Right cardiac atrium (tissue), 5 donors: ENCODE results near the gene NXPH4. TPM values are rescaled to one million over a fixed set of nuclear protein-coding genes. Genes with fewer than 3 reads are reported as not detected.

ENCODE experiments used
- ATAC-seq, 2 donors: fragments of 200-7000 bp; cut with Tn5 transposase; one replicate each; pipeline versions ENCODE4 v1.8.0 to v1.9.1; 2020; ENCODE audit warnings: moderate library complexity in 2 of 2, mild to moderate bottlenecking in 1 of 2
- DNase-seq, 3 donors: peaks; one replicate each; pipeline ENCODE4 v3.0.0-alpha.2; 2020
- H3K27ac ChIP-seq: one replicate; pipeline ENCODE4 v1.5.1; 2013; ENCODE audit warnings: mild to moderate bottlenecking, low read length, control low read depth, moderate library complexity
- H3K27me3 ChIP-seq: one replicate; pipeline ENCODE4 v1.6.1; 2013; ENCODE audit not compliant: control insufficient read depth, insufficient read depth
- H3K4me1 ChIP-seq: one replicate; pipeline ENCODE4 v1.6.1; 2013; ENCODE audit warnings: low read length; ENCODE audit not compliant: control insufficient read depth, insufficient read depth
- H3K4me3 ChIP-seq: one replicate; pipeline ENCODE4 v1.5.1; 2013; ENCODE audit warnings: low read length, control low read depth
- H3K9me3 ChIP-seq: one replicate; pipeline ENCODE4 v1.6.1; 2013; ENCODE audit warnings: low read length; ENCODE audit not compliant: control insufficient read depth
- WGBS: extraction: QIAGEN DNeasy Blood & Tissue Kit; methylation state at CpG from one replicate; pipeline ENCODE4 v1.1.7; 2013; 5-methylcytosine and 5-hydroxymethylcytosine counted together
- intact Hi-C, 4 donors: fragments of 100-400 bp; cut with DNase I; formaldehyde crosslinking; loops; one replicate each; pipeline versions ENCODE4 v1.11.0 to v1.14.0; 2022 to 2023
- polyA plus RNA-seq: library from polyadenylated mRNA; stranded (reverse); fragments of 200-250 nt; gene quantifications from one replicate; pipeline ENCODE4 v1.2.3, GENCODE V29; 2013
- total RNA-seq, 4 donors: library from RNA; stranded (reverse); fragmentation: NEBNext Ultra II Directional; extraction: Animal tissue kit (Norgen Biotek cat#: 25700); gene quantifications; one replicate each; pipeline ENCODE4 v1.2.1, GENCODE V29; 2021
- donor health status: healthy with polysubstance abuse.
- donor health status: DM: no; HTN: yes; CAD: no.
- donor health status: DM: no; HTN: no; CAD: no.
- donor health status: DM: no; HTN: yes; CAD: no; lungs with severe emphysema.
- donor health status: DM: yes; HTN: yes; CAD: no.

Gene NXPH4
- total and polyA plus RNA-seq, 5 donors = 0.11 to 1.2 (median 0.34) TPM; not detected in 1

DNA sequence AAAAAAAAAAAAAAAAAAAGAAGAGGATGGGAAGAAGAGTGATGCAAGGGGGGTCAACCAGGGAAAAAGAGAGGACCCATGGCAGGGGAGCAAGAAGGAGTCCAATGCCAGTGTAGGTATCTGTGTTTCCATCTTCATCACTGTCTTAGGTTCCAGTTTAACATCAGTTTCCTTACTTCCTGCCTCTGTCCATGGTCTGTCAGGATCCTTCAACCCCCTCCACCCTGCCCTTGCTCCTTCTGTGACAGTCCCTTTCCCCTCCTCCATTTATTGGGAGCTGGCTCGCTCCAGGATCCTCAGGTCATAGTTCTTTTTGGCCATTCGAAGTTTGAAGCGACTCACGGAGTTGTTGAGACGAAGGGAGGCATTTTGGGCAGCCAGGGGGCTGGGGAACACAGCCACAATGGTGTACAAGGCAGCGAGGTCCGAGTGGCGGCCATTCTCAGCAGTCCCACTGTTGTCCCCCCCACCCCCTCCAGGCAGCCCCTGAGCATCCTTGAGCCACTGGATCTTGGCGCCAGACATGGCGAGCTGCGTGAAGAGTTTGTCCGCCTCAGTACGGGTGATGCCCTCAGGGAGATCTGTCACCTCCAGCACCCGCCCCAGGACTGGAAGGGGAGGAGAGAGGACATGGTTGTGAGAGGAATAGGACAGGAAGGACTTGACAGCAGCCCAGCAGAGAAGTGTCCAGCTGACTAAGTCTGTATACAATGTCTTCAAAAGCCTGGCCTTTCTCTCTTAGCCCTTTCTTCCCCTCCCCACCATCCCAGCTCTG lies 38.1 kb downstream of the NXPH4 start:
- Histone ChIP-seq H3K9me3 (no peaks in the 10 kb centered on the region), H3K27me3 (no peaks in the 10 kb centered on the region), H3K4me1 (no peaks in the 10 kb centered on the region), H3K4me3 (no peak overlapping the region), H3K27ac (no peak overlapping the region)
- no peak for DNase-seq
- intact Hi-C loops = no loop called here
- WGBS = 89% methylated on average over 14 of the region's 14 CpGs
- no peak for ATAC-seq

DNA sequence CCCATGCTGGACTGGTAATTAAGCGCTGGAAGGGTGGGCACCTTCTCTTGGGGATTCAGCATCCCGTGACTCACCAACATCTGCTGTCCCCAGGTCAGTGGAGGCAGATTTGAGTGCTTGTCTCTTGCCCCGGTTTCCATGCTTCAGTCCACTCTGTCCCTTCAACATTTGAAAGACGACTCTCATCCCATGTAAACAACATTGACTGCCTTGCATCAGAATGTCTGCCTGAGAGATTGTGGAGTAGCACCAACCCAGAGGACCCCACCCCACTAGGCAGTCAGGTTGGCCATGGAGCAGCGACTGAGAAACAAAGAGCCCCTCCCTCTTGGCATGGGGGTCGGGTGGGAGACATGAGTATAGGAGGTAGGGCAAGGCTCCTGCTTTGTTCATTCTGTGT lies 39.3 kb downstream of the NXPH4 start:
- Histone ChIP-seq H3K4me1 (peaks cover 3% of the 10 kb centered on the region), H3K4me3 (no peak overlapping the region), H3K27me3 (no peaks in the 10 kb centered on the region), H3K27ac (no peak overlapping the region), H3K9me3 (no peaks in the 10 kb centered on the region)
- DNase-seq (no peak), ATAC-seq (no peak)
- WGBS = 88% methylated on average over 6 of the region's 6 CpGs
- intact Hi-C loops = no loop called here

DNA sequence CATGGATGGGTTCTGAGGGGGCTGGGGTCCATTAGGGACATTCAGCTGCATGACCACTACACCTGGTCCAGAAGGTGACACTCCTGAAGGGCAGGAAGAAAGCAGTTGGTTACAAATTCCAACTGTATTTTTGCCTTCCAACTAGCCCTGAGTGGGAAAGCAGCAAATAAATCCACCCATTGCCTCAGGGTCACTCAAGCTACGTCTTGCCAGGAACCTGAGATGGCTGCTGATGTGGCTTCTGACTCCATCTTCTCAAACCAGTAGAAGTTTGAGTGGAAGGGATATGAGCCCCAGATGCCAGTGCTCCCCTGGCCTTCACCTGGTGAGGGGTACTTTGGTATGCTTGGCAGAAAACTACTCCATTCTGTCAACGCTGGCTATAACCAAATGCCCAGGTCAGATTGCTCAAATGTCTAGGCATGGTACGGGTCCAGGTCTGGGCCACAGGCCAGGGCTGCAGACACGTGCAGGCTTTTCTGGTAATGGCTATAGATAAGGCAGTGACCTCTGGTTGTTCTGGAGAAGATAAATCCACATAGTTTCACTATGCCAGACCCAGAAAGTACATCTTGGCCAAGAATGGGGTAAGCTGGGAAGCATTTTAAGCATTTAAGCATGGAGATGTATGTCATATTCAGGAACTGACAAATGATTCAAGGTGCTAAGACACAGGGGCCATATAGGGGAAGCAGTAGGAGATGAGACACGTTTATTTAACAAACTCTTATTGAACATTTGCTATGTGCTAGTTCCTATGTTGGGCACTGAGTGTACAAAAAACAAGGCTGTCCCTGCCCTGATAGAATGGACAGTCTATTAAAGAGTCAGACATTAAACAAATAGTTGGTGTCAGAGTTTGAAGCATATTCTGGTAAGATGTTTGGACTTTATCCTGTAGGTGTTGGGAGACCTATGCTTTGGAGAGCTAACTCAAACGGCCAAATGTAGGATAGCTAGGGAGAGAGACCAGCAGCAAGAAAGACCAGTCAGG lies 42.7 kb downstream of the NXPH4 start:
- DNase-seq (peak; percentile 39 to 80 (median 79)), ATAC-seq (peak; percentile 68)
- Histone ChIP-seq H3K27me3 (no peaks in the 10 kb centered on the region), H3K4me1 (peaks cover 3% of the 10 kb centered on the region), H3K4me3 (no peak overlapping the region), H3K9me3 (no peaks in the 10 kb centered on the region), H3K27ac (peak overlapping the region; percentile 63)
- intact Hi-C loops = no loop called here
- 51% methylated on average over 6 of the region's 6 CpGs for WGBS

DNA sequence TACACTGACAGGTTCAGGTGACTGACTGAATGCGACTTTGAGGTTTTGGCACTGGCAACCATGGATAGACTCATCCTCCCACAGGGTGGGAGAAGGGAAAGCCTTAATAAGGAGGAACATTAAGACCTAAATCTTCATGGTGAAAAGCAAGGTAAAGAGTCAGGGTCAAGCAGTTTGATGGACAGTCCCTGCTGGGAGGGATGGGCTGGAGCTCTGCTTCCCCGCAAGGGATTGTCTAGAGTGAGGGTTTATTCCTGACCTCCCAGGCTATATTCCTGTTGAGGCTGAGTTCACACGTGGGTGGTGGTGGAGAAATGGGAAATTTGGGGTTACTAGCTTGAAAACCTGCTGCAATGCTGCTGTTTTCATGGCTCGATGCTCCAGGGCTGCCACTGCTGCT lies 43.8 kb downstream of the NXPH4 start:
- DNase-seq (no peak), ATAC-seq (no peak)
- intact Hi-C loops = no loop called here
- H3K9me3 ChIP-seq = no peaks in the 10 kb centered on the region
- H3K4me3 ChIP-seq = no peak overlapping the region
- H3K4me1 ChIP-seq = peaks cover 3% of the 10 kb centered on the region
- H3K27me3 ChIP-seq = no peaks in the 10 kb centered on the region
- peak overlapping the region; percentile 31 for H3K27ac ChIP-seq
- 83% methylated on average over 4 of the region's 4 CpGs for WGBS

DNA sequence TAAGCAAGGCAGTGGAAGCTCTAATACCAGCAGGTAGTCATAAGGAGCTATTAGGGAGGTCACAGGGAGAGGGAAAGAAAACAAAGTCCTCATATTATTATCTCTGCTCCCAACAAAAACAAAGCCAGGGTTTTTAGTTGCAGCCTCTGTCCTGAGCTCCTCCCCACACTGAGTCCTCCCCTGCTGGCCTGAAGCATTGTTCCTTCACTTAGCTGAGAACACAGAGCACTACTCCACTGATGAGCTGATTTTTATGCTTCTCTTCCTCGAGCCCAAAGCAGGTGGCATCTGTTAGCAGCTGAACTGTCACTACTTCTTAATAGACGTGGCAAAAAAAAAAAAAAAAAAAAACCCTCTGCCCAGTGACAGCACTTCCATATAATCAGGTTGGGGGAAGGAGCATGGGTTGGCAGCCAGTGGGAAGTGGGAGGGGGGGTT lies 44.9 kb downstream of the NXPH4 start:
- Histone ChIP-seq H3K4me1 (peaks cover 3% of the 10 kb centered on the region), H3K27ac (peak overlapping the region; percentile 65), H3K9me3 (no peaks in the 10 kb centered on the region), H3K27me3 (no peaks in the 10 kb centered on the region), H3K4me3 (no peak overlapping the region)
- peak; percentile 16 to 58 for ATAC-seq
- WGBS = 52% methylated on average over 2 of the region's 2 CpGs
- no peak for DNase-seq
- intact Hi-C loops = no loop called here

DNA sequence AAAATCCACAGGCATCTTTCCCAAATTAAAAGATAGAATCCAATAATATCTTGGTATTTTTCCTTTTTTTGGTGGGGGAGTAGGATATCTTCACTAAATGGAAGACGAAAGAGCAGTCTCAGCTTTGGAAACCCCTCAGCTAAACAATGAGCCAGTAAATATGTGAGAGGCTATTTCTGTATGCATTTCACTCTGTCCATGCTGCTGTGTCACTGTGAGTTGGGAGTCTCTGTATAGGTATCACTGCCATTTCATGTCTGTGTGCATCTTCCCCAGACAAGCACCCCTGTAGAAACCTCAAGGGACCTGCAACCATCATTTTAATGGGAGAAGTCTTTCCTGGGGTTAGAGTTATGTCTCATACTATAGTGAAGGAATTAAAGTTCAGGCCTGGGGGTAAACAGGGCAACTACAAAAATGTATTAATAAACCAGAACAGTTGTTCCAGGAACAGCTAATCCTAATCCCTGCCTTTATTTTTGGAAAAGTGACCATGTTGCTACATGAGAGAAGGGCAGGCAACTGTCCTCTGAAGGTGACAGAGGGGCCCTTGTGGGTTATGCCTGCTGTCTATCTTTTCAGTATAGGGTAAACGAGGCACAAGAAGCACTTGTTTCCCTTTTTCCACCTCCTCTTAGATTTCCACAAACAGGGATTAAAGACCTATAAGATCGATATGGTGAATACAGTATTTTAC lies 45.7 kb downstream of the NXPH4 start:
- 76% methylated on average over 3 of the region's 3 CpGs for WGBS
- Histone ChIP-seq H3K4me3 (no peak overlapping the region), H3K27me3 (no peaks in the 10 kb centered on the region), H3K4me1 (peaks cover 3% of the 10 kb centered on the region), H3K9me3 (no peaks in the 10 kb centered on the region), H3K27ac (no peak overlapping the region)
- intact Hi-C loops = no loop called here
- ATAC-seq = no peak
- no peak for DNase-seq

DNA sequence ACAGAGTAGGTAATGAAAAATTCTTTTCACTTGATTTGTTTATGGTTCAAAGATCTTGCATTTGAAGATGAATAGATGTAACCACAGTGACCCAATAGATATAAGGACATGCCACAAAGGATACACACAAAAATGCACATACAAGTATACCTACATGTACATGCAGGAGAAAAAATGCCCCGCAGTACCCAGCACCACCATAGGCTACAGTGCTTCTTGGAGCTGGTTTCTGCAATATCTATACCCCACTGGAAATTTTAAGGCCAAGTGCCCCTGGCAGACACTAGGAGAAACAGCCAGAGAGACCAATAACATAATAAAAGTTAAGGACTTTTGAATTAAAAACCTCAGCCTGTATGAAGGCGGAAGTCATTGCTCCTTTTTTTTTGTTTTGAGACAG lies 46.5 kb downstream of the NXPH4 start:
- intact Hi-C loops = no loop called here
- 92% methylated on average over 2 of the region's 2 CpGs for WGBS
- H3K4me3 ChIP-seq = no peak overlapping the region
- H3K9me3 ChIP-seq = no peaks in the 10 kb centered on the region
- DNase-seq = no peak
- no peak for ATAC-seq
- H3K4me1 ChIP-seq = peaks cover 3% of the 10 kb centered on the region
- H3K27me3 ChIP-seq = no peaks in the 10 kb centered on the region
- no peak overlapping the region for H3K27ac ChIP-seq

DNA sequence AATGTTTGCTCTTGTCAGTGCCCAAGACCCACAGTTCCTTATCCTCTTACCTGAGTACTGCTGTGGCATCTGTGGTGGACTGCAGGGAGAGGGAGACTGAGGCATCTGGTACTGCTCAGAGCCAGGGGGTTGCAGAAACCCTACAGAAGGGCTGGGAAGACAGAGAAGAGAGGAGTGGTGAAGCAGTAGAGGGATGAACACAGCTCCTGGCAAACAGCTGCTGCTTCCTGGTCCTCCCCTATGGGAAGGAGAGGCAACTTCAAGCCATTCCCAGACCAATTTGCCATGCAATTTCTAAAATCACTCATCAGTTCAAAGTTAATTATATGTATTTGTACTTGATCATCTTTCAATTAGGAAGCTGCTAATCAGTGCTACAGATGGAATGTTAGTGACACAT lies 50.1 kb downstream of the NXPH4 start:
- DNase-seq = no peak
- intact Hi-C loops = no loop called here
- Histone ChIP-seq H3K27me3 (no peaks in the 10 kb centered on the region), H3K27ac (no peak overlapping the region), H3K9me3 (no peaks in the 10 kb centered on the region), H3K4me3 (no peak overlapping the region), H3K4me1 (no peaks in the 10 kb centered on the region)
- no peak for ATAC-seq

DNA sequence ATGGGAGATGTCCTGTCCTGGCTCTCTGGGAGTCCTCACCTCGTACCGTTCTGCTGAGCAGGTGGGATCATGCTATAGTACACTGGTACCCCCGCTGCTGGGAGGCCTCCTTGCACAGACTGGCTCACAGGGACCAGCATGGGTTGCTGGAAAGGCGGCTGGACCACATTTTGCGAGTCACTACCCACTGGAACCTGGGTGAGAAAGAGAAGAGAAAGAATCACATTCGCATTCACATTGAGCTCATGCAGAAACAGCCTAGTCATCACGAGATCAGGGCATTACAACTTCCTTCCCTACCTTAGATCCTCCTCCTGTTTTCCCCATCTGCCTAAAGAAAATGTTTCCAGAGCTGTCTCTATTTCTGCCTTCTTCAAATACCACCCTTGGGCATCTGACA lies 51.7 kb downstream of the NXPH4 start:
- 85% methylated on average over 7 of the region's 7 CpGs for WGBS
- Histone ChIP-seq H3K9me3 (no peaks in the 10 kb centered on the region), H3K27me3 (no peaks in the 10 kb centered on the region), H3K4me1 (peaks cover 4% of the 10 kb centered on the region), H3K4me3 (no peak overlapping the region), H3K27ac (no peak overlapping the region)
- intact Hi-C loops = no loop called here
- ATAC-seq (no peak), DNase-seq (no peak)

DNA sequence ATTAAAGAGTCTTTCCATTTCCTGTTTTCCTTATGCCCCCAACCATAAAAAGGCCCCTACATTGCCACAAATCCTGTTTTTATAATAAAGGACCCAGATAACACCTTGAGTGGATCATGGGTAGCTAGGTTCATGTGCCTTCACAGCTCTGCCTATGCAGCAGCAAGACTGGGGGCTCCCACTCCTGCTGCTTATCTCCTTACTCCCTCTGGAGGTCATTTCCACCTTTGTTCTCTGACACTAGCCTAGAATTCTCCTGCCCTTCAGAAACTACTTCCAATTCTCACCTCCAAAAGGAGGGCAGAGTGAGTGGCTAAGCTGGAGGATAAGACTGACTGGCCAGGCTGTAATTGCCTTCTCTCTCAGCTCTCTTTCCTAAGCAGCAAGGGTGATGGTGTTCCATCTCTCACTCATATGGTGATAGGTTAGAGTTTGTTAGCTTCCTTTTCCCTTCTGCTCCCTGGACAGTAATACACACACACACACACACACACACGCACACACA lies 54.4 kb downstream of the NXPH4 start:
- H3K27me3 ChIP-seq = no peaks in the 10 kb centered on the region
- H3K9me3 ChIP-seq = no peaks in the 10 kb centered on the region
- peaks cover 4% of the 10 kb centered on the region for H3K4me1 ChIP-seq
- no peak overlapping the region for H3K27ac ChIP-seq
- DNase-seq (no peak), ATAC-seq (no peak)
- 86% methylated on average over 1 of the region's 1 CpG for WGBS
- intact Hi-C loops = no loop called here
- H3K4me3 ChIP-seq = no peak overlapping the region
